ENCODE measurements around the gene TLR1.
"Not testable (repeated sequence)": the region's sequence is repeated elsewhere in the genome, so short reads cannot be mapped to it uniquely, and the experiment has no call there.

The TLR1 gene

DNA sequence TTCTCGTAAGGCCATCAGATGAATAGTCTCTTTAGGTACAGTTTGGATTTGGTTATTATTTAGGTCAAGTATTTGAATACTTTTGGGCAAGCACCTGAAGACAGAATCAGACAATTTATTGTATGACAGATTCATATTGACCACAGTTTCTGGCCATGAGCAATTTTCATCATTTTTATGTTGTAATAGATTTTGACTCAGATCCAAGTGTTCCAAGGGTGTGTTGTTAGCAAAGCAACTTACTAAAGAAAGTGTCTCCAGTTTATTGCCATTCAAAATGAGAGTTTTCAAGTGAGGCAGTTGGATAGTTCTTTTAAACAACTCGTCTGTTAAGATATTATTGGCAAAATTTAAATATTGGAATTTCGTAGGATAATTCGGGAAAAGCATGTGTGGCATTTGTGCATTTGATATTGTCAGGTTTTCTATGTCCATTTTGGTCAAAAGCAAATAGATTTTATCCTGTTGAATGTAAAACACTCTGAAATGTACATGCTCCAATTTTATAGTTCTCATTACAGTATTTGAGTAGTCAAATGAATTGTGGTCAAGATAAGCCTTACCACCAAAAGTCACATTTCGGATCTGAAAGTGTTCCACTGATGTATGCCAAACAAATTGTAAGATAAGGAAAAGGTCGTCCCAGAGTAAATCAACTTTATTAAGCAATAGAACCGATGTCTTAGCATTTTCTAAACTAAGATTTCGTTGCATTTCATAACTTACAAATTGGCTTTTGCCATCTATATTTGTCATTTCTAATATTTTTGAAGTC lies 30.2 kb downstream of the TLR1 start:
- no peak for DNase-seq

DNA sequence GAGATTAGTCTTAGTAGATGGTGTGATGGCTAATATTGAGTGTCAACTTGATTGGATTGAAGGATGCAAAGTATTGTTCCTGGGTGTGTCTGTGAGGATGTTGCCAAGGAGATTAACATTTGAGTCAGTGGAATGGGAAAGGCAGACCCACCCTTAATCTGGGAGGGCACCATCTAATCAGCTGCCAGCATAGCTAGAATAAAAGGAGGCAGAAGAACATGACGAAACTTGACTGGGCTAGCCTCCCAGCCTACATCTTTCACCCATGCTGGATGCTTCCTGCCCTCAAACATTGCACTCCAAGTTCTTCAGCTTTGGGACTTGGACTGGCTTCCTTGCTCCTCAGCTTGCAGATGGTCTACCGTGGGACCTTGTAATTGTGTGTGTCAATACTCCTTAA lies 34.3 kb downstream of the TLR1 start:
- not testable (repeated sequence) for DNase-seq

DNA sequence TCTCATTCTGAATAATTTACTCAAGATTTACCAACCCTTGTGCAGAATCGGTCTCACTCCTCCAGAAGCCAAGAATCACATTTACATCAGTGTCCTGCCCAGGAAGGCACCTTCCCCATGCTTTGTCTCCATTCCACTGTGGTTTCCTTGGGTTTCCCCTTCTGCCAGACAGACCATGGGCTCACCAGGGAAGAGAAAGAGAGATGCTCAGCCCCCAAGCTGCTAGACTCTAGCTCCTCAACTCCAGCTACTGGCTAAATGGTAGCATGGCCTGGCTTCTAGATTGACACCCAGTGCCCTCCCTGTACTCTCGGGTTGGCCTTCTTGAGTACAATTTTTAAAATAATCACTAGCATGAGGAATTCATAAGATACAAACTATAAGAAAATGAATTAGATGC lies 34.7 kb downstream of the TLR1 start:
- no peak for DNase-seq

DNA sequence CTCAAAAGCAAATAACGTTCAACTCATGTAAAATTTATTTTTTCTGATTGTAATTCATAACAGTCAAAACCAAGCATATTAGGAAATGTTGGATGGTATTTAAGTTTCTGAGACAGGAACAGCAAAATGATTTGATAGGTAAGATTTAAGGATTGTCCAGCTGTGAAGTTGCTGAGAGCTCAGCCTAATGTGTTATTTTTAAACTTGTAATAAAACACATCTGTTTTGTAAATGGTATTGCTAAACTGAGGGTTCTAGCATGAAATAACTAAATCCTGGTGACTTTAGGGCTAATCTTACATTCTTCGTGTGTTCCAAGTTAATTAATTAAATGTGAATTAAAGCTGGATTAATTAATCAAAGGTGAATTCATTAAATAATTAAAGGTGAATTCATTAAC lies 35.1 kb downstream of the TLR1 start:
- no peak for DNase-seq

DNA sequence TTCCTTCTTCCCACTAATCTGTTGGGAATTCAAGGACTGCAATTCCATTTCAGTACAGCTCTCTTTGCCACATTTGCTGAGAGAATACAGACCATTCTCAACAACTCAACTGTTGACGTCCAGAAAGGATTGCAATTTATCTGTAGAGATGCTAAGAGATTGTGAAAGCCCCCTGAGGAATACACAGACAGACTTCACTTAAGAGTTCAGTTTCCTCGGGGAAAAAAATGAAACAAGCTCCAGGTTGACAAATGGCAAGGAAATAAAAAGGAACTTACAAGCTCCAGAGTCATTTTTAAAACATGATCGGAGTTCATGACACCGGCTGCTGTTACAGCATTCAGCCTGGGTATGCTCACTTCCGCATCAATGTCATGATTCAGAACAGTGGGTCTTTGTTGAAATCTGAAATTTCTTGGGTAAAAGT lies 35.6 kb downstream of the TLR1 start:
- no peak for DNase-seq

DNA sequence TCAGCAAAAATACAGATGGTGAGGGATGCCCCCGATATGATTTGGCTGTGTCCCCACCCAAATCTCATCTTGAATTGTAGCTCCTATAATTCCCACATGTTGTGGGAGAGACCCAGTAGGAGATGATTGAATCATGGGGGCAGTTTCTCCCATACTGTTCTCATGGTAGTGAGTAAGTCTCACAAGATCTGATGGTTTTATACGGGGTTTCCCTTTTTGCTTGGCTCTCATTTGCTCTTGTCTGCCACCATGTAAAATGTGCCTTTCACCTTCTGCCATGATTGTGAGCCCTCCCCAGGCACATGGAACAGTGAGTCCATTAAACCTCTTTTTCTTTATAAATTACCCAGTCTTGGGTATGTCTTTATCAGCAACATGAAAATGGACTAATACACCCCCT lies 37.7 kb downstream of the TLR1 start:
- DNase-seq: not testable (repeated sequence)

DNA sequence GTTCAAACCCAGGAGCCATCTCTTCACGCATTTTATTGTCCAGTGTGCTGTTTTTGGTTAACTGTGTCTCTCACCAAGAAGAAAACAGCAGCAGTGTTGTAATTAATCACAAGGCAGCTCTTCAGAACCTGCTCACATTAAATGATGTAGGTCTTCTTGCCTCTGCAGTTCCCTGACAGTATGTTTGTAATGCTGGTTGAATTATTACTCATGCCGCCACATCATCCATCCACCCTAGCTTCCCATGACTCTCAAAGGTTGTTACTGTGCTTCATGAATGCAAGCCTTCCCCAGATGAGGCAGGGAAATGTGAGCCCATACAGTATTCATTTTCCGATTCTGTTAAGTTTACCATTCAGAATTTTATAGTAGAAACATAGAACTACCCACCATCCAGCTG lies 39.2 kb downstream of the TLR1 start:
- no peak for DNase-seq

DNA sequence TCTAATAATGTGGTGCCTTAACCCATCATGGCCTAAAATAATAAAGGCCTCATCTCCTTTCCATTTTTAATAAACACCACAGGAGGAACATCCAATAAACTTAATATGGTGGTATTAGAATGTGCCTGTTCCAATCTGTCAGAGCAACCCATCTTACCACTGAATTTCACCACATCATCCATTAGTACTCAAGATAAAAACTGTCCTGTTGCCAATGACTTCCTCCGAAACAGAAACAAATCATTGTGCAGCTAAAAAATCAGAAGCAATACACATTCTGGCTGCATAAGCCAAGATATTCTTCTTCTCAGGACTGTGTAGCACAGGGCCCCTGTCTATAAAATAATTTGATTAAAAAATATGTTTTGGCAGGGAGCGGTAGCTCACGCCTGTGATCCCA lies 40.3 kb downstream of the TLR1 start:
- no peak for DNase-seq

DNA sequence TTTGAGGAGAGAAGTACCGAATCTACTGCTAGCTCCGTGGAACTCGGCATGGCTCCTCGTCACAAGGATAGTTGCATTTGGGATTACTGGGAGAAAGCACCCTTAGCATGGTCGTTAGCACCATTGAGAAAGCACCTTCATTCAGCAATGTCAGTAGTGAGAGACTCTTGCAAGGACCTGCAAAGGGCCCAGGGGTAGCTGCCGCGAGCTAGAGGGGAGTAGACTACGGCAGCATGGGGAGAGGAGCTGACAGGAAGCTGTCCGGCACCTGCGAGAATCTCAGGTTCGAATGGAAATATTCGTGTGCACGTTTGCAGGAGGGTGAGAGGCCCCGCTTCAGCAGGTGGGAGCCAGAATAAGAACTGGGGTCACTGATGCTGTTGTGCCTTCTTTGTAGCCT lies 42.0 kb downstream of the TLR1 start:
- no peak for DNase-seq

DNA sequence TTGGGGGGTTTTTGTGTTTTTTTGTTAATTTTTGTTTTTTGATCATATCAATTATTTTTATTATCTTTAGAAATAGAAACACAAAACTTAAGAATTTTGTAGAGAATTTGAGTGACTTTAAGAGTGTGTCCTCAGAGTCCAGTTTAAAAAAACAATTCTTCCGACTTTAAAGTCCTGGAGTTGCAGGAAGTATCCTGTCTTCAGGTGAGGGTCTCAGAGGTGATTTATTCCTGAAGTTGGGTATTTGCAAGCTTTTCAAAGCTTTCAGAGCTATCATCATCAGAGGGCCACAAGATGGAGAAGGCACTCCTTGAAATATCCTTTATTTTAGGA lies 44.8 kb downstream of the TLR1 start:
- no peak for DNase-seq

DNA sequence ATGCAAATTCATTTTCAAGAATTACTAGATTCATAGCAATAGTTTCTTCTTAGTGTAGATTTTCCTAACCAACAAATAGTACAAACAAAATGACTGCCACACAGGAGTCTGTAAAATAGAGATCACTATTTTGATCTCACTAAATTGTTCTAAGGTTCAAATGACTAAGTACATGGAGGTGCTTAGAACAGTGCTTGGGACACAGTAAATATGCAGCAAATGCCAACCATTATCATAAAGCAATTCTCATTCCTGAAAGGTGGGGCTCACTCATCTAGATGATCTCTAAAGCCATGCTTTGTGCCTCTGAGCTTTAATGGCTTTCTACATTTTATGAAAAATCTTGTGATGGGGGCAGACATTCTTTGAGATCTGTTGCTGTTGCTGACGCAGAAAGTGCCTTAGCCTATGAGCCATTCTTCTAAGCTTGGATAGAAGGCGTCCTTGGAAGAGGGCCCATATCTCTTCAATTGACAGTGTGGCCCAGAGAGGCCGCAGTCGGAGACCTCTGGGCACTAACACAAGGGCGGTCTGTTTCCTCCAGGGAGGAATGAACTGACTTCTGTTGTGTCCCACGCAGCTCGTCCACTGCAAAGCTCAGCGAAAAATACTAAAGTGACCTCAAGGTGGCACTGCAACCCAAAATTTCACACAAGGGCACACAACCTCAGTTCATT lies 45.3 kb downstream of the TLR1 start:
- DNase-seq: peak; percentile 52 to 54

DNA sequence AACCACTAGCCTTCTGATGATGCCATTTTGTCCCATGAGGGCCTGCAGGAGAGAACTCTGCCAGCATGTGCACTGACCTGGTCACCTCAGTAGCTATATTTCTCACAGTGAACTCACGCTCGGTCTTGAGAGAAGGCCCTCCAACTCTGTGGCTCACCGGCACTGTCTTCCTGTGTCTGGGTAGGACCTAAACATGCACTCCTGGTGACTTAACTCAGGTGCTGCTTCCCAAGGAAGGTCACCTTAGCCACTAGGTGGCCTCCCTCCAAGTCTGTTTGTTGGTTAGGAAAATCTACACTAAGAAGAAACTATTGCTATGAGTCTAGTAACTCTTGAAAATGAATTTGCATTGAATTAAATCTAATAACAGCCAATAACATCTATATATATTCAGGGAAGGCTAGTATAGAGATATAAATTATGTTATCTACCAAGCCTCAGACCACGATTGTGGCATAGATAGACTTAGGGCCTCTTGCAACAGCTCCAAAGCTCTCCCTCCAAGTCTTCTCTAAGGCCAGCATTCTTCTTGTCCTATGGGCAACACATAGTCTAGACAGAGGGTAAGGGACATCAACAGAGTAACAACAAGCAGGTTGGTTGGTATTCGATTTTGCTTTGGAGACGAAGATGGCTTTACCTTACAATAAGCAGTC lies 46.5 kb downstream of the TLR1 start:
- DNase-seq: no peak

DNA sequence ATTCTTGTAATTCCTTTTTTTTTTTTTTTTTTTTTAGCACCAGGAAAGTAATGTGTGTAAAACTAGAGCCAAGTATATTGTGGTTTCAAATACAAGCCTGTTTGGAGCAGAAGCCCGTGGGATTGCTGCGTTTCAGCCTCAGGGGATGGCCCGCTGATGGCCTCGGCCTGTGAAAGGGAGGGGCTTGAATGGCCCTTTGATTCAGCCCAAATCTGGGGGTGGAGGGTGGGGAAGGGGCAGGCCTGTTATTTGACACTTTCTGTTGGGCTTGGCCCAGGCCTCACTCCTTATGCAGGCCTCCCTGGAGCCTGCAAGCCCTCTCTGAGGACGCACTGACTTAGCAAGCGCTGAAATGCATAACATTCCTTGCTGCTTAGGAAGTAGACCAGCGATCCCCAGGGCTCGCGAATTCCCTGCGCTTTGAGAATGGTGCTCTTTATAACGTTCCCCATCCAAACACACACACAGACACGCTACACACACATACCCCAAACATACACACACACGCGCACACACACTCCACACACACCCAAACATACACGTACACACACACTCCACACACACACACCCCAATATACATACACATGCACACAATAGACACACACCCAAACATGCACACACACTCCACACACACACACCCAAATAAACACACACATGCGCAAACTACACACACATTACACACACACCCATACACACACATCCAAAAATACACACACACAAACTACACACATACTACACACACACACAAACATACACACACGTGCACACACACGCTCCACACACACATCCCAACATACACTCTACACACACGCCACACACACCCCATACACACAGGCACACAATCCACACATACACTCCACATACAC lies 51.4 kb downstream of the TLR1 start:
- no peak for DNase-seq

DNA sequence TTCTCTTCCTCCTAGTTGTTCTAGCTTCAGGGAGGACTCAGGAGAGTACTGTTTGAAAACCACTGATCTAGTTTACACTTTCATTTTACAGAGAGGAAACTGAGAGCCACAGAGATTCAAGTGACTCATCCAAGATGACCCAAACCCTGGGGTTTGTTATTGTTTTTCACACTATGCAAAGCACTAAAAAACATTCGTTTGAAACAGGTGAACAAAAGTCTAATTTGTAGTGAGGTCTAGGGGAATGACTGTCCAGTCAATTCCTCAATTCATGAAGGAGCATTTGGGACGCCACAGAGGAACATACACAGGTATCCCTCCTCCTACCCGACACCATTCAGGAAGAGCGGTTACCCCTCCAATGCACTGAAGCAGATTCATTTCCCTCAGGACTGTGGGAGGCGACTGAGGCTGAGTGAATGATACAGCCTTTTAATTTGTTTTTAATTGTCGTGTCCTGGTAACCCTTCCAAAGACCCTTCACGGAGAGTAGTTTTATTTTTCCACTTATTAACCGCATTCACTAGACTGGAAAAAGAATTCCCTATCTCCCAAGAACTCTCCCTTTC lies 52.1 kb downstream of the TLR1 start:
- DNase-seq: no peak

DNA sequence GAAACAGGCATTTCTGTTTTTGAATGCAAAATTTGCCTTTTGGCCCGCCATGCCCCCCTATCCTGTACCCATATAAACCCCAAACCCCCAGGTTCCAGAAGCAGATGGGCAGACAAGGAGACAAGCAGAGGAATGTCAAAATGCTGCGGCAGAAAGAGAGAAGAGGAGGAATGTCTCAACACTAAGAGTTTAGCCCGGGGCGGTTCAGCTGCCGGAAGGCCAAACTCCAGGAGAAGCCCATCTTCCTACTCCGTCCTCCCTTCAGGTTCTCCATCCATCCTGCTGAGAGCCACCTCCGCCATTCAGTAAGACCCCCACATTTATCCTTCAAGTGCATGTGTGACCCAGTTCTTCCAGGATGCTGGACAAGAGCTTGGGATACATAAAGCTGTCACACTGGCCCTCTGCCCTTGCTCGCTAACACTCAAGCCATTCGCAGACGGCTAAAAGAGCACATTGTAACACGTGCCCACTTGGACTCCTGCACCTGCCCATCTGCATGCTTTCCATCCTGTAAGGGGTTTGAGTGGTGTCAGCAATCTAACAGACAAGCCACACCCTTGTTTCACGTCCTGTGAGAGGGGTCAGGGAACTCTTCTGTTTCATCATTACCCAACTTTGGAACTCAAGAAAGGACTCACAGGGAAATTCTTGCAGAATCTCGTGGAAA lies 53.1 kb downstream of the TLR1 start:
- DNase-seq: no peak

DNA sequence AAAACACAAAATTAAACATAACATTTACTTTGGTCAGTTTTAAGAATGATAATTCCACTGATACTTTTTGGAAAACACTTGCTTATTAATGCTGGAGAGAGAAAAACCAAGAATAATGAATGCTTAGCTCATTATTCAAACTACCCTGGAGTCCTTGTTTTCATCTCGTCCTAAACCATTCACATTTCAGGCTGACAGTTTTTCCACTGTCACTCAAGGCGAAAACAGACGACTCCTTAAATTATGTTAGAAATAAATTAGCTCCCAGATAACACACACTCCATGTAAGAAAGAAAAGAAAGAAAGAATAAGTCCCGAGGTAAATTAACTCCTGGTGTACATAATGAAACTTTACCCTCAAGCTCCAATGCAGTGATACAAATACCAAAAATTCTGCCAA lies 55.3 kb downstream of the TLR1 start:
- no peak for DNase-seq

DNA sequence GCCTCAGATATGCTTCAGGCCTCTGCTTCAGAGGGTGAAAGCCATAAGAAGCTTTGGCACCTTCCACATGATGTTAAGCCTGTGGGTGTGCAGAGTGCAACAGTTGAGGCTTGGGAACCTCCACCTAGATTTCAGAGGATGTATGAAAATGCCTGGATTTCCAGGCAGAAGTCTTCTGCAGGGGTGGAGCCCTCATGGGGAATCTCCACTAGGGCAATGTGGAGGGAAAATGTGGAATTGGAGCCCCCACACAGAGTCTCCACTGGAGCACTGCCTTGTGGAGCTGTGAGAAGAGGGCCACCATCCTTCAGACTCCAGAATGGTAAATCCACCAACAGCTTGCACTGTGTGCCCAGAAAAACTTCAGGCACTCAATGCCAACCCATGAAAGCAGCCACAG lies 57.0 kb downstream of the TLR1 start:
- DNase-seq: no peak
